ENCODE measurements around the gene MS4A13. TPM values are rescaled to one million over a fixed set of nuclear protein-coding genes. Genes with fewer than 3 reads are reported as not detected.
"Not testable (repeated sequence)": the region's sequence is repeated elsewhere in the genome, so short reads cannot be mapped to it uniquely, and the experiment has no call there.

The MS4A13 gene
- total RNA-seq, 1 experiment from 2014 or later, result not detected

GRCh38 chr11:60504219-60504905, 10.8 kb upstream of the MS4A13 start:
- ChIA-PET CTCF (interaction anchor here (0.6 to 0.9 kb wide), 3 partner anchors 239 to 654 kb away, joined by 3 read pairs; no protein-coding TSS in a partner anchor), POLR2A (interaction anchor here (0.6 kb wide), 1 partner anchor 19 kb away, joined by 3 read pairs; no protein-coding TSS in a partner anchor)
- Mint-ChIP-seq H3K4me3 (ENCODE audit: unreplicated experiment) (no peak overlapping the region), H3K9me3 (ENCODE audit: unreplicated experiment) (peaks cover 8% of the 10 kb centered on the region), H3K36me3 (ENCODE audit: insufficient read depth, unreplicated experiment) (no peaks in the 10 kb centered on the region), H3K4me1 (ENCODE audit: insufficient read depth, unreplicated experiment) (no peaks in the 10 kb centered on the region), H3K27me3 (ENCODE audit: insufficient read depth, unreplicated experiment) (peaks cover 13% of the 10 kb centered on the region), H3K27ac (ENCODE audit: low read depth, unreplicated experiment) (no peak overlapping the region)
- no peak for DNase-seq (ENCODE audit: unreplicated experiment)
- BruUV-seq (replicated peaks), result no TSS peak
- intact Hi-C loops (cut with micrococcal nuclease), result no loop called here
- TF ChIP-seq CTCF (IDR thresholded peaks at IDR 0.05; ENCODE audit: unreplicated experiment), result no peak

DNA sequence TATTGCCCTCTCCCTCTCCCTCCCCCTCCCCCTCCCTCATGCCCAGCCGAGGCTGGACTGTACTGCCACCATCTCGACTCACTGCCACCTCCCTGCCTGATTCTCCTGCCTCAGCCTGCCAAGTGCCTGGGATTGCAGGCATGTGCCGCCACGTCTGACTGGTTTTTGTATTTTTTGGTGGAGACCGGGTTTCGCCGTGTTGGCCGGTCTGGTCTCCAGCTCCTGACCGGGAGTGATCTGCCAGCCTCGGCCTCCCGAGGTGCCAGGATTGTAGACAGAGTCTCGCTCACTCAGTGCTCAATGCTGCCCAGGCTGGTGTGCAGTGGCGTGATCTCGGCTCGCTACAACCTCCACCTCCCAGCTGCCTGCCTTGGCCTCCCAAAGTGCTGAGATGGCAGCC, 5.6 kb upstream of the MS4A13 start:
- BruUV-seq (replicated peaks); H3K4me1 Mint-ChIP-seq (ENCODE audit: insufficient read depth, unreplicated experiment); DNase-seq (ENCODE audit: unreplicated experiment); H3K36me3 Mint-ChIP-seq (ENCODE audit: insufficient read depth, unreplicated experiment); POLR2A ChIA-PET; H3K27ac Mint-ChIP-seq (ENCODE audit: low read depth, unreplicated experiment); H3K4me3 Mint-ChIP-seq (ENCODE audit: unreplicated experiment); H3K9me3 Mint-ChIP-seq (ENCODE audit: unreplicated experiment); intact Hi-C loops (cut with micrococcal nuclease): not testable (repeated sequence)
- CTCF ChIA-PET, result interaction anchor here (1.7 kb wide), 1 partner anchor 147 kb away, joined by 4 read pairs; no protein-coding TSS in a partner anchor
- peaks cover 13% of the 10 kb centered on the region for H3K27me3 Mint-ChIP-seq (ENCODE audit: insufficient read depth, unreplicated experiment)

DNA sequence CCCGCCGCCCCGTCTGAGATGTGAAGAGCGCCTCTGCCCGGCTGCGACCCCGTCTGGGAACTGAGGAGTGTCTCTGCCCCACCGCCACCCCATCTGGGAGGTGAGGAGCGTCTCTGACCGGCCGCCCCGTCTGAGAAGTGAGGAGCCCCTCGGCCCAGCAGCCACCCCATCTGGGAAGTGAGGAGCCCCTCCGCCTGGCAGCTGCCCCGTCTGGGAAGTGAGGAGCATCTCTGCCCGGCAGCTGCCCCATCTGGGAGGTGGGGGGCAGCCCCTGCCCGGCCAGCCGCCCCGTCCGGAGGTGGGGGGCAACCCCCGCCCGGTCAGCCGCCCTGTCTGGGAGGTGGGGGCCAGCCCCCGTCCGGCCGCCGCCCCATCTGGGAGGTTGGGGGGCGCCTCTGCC, 5.0 kb upstream of the MS4A13 start:
- H3K9me3 Mint-ChIP-seq (ENCODE audit: unreplicated experiment); BruUV-seq (replicated peaks); DNase-seq (ENCODE audit: unreplicated experiment); intact Hi-C loops (cut with micrococcal nuclease); H3K4me3 Mint-ChIP-seq (ENCODE audit: unreplicated experiment); POLR2A ChIA-PET; H3K4me1 Mint-ChIP-seq (ENCODE audit: insufficient read depth, unreplicated experiment); H3K36me3 Mint-ChIP-seq (ENCODE audit: insufficient read depth, unreplicated experiment); H3K27ac Mint-ChIP-seq (ENCODE audit: low read depth, unreplicated experiment); CTCF ChIA-PET: not testable (repeated sequence)
- peaks cover 13% of the 10 kb centered on the region for H3K27me3 Mint-ChIP-seq (ENCODE audit: insufficient read depth, unreplicated experiment)

DNA sequence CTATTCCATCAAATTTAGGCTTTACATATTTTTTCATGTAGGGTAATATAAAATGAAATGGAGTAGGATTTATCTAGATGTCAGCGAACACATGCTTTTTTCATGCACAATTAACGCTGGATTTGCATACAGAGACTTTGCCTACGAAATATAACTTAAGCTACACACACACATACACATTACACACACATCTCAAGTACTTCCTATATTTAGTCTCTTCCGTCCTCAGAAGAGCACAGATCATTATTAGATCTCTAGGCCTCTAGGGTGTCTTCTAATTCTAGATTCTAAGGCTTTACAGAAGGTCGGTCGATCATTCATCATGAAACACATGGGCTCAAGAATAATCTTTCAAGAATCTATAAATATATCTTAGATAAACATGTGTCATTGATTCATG, 3.8 kb upstream of the MS4A13 start:
- no peak overlapping the region for H3K27ac Mint-ChIP-seq (ENCODE audit: low read depth, unreplicated experiment)
- POLR2A ChIA-PET, result no interaction called here
- H3K27me3 Mint-ChIP-seq (ENCODE audit: insufficient read depth, unreplicated experiment), result peaks cover 13% of the 10 kb centered on the region
- no peaks in the 10 kb centered on the region for H3K36me3 Mint-ChIP-seq (ENCODE audit: insufficient read depth, unreplicated experiment)
- no peak for DNase-seq (ENCODE audit: unreplicated experiment)
- H3K4me3 Mint-ChIP-seq (ENCODE audit: unreplicated experiment), result no peak overlapping the region
- intact Hi-C loops (cut with micrococcal nuclease), result no loop called here
- H3K4me1 Mint-ChIP-seq (ENCODE audit: insufficient read depth, unreplicated experiment), result no peaks in the 10 kb centered on the region
- H3K9me3 Mint-ChIP-seq (ENCODE audit: unreplicated experiment), result peaks cover 8% of the 10 kb centered on the region
- TF ChIP-seq CTCF (IDR thresholded peaks at IDR 0.05; ENCODE audit: unreplicated experiment), result no peak
- no TSS peak for BruUV-seq (replicated peaks)
- CTCF ChIA-PET, result no interaction called here

DNA sequence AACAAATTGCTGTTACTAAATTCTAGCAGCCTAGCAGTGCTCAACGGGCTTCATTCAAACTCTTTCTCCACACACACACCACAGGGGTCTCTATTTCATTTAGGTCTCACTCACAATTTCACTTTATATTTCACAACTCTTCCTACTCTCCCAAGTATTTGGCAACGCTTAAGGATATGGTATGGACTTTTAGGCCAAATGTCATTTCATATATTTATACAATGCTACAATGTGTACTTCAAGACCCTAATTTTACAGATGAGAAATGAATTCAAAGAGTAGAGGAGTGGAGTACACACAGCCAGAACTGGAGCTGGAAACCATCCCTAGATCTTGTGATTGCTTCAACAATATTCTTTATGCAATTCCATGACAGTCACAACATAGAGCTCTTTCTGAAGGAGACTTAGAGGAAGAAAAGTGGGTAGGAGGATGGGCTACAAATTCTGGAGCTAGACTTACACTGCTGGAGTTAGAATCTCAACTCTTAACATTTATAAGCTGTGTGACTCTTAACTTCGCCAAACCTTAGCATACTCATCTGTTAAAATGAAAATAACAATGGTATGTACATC, 2.5 kb upstream of the MS4A13 start:
- Mint-ChIP-seq H3K9me3 (ENCODE audit: unreplicated experiment) (peaks cover 5% of the 10 kb centered on the region), H3K4me3 (ENCODE audit: unreplicated experiment) (no peak overlapping the region), H3K27me3 (ENCODE audit: insufficient read depth, unreplicated experiment) (peaks cover 9% of the 10 kb centered on the region), H3K4me1 (ENCODE audit: insufficient read depth, unreplicated experiment) (no peaks in the 10 kb centered on the region), H3K36me3 (ENCODE audit: insufficient read depth, unreplicated experiment) (no peaks in the 10 kb centered on the region), H3K27ac (ENCODE audit: low read depth, unreplicated experiment) (no peak overlapping the region)
- no TSS peak for BruUV-seq (replicated peaks)
- intact Hi-C loops (cut with micrococcal nuclease), result no loop called here
- POLR2A ChIA-PET, result no interaction called here
- no peak for DNase-seq (ENCODE audit: unreplicated experiment)
- CTCF ChIA-PET, result no interaction called here
- no peak for TF ChIP-seq CTCF (IDR thresholded peaks at IDR 0.05; ENCODE audit: unreplicated experiment)
